Esophagus muscularis mucosa (tissue), 3 donors: ENCODE measurements around the gene NSMCE3.

Experiments used
- POLR2A ChIP-seq: fragments of 450-650 bp; IDR thresholded peaks from one replicate; pipeline ENCODE4 v1.6.1; 2017; ENCODE audit warnings: antibody characterized with exemption, moderate library complexity, mild to moderate bottlenecking, low read depth
- POLR2AphosphoS5 ChIP-seq, 2 donors: sonication (generic); formaldehyde crosslinking; IDR thresholded peaks; one replicate each; pipeline ENCODE4 v1.6.1; 2017; ENCODE audit warnings: antibody characterized with exemption in 2 of 2
- TF ChIP-seq, protein P1 (sequence below), 3 experiments: fragments of 200-600 bp in 2 of 3; fragments of 450-650 bp in 1 of 3; sonication (generic) in 2 of 3; IDR thresholded peaks; one replicate each; pipeline ENCODE4 v1.5.1; 2017 to 2019; ENCODE audit warnings: antibody characterized with exemption in 3 of 3, mild to moderate bottlenecking in 2 of 3, moderate library complexity in 1 of 3

DNA sequence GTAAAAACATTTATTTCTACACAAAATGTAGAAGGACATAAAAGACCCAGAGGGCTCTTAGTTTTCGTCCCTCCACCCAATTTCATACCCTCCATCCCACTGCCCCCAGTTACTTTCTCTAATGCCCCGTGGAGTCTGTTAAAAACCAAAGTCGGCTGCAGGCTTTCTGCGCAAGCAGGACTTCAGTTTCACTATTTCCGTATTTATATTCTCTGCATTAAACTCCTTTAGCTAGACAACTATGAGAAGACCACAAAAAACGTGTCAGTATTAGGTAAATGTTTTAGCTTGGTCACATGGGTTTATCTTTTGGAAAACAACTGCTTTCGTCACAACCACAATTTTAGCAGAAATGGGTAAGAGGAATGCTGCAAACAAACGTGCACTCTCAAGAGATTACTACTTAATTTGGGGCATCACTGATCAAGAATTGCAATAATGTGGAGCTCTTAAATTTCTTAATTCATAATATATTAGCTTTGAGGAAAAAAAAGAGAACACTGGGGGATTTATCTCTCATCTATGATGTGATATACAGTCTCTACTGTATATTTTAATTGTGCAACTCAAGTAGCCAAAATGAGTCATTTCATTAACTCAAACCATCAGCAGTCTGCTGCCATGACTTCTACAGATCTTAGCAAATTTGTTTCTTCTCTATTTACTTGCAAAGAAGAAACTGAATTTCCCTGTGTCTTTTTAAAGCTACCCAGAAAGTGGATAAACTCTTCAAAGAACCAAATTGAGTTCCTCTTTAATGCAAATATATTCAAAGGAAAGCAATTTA, 740 bp upstream of the NSMCE3 start:
- TF ChIP-seq, protein P1, sequence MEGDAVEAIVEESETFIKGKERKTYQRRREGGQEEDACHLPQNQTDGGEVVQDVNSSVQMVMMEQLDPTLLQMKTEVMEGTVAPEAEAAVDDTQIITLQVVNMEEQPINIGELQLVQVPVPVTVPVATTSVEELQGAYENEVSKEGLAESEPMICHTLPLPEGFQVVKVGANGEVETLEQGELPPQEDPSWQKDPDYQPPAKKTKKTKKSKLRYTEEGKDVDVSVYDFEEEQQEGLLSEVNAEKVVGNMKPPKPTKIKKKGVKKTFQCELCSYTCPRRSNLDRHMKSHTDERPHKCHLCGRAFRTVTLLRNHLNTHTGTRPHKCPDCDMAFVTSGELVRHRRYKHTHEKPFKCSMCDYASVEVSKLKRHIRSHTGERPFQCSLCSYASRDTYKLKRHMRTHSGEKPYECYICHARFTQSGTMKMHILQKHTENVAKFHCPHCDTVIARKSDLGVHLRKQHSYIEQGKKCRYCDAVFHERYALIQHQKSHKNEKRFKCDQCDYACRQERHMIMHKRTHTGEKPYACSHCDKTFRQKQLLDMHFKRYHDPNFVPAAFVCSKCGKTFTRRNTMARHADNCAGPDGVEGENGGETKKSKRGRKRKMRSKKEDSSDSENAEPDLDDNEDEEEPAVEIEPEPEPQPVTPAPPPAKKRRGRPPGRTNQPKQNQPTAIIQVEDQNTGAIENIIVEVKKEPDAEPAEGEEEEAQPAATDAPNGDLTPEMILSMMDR (IDR thresholded peaks at IDR 0.05) = no peak
- TF ChIP-seq POLR2A (no peak), POLR2AphosphoS5 (IDR thresholded peaks at IDR 0.05) (no peak)
